Measurements from ENCODE around the gene ZCCHC12.

Gene ZCCHC12

DNA sequence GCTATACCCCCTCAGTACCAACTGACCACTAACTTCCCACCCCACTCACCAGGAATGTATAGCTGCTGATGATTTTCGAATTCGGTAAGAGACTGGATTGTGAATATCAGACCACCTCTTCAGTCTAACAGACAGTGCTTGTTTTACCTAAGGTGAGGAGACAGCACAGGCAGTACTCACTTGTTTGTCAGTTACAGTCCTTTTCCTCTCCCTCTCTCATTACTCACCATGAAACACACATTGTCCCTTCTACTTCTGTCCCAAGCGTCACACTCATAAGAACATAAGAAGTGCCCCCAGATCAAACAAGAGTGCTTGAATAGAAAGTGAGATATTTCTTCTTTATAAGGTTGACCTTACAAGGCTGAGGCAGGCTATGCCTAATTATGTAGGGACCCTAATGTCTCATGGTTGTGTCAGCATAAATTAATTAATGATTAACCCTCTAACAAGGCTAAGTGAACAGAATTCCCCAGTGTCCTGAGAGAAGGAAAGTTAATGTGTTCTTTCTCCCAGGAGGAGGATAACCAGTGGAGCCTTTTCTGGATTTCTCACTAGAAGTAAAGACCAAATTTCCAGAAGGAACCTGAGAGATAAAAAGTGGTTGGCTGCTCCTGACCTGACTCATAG lies 32.2 kb downstream of the ZCCHC12 start:
- no peak for DNase-seq
- no peak for TF ChIP-seq GATA1 (IDR thresholded peaks at IDR 0.05; ENCODE audit: low read depth, low read length)
- no peak for TF ChIP-seq POLR2A (IDR thresholded peaks at IDR 0.05; ENCODE audit: low read length)

DNA sequence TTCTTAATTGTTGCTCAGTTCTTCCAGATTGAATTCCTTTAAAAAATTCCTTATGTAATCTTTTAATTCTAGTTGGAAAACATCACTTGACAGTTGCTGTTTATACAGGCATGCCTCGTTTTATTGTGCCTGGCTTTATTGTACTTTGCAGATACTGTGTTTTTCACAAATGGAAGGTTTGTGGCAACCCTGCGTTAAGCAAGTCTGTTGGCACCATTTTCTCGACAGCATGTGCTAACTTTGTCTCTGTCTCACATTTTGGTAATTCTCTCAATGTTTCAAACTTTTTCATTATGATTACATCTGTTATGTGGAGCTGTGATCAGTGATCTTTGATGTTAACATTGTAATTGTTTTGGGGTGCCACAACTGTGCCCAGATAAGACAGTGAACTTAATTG lies 33.4 kb downstream of the ZCCHC12 start:
- TF ChIP-seq GATA1 (IDR thresholded peaks at IDR 0.05; ENCODE audit: low read depth, low read length) (no peak), POLR2A (IDR thresholded peaks at IDR 0.05; ENCODE audit: low read length) (no peak)
- no peak for DNase-seq

DNA sequence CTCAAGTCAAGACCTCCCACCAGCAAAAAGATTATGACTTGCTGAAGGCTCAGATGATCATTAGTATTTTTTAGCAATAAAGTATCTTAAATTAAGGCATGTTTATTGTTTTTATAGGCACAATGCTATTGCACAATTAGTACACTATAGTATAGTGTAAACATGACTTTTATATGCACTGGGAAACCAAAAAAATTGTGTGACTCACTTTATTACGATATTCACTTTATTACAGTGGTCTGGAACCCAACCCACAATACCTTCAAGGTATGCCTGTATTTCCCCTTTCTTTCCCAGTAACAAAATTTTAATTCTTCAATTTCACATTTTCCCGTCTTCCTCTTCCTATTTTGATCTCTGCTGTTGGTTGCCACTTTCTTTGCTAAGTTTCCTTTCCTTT lies 37.7 kb downstream of the ZCCHC12 start:
- no peak for TF ChIP-seq POLR2A (IDR thresholded peaks at IDR 0.05; ENCODE audit: low read length)
- no peak for TF ChIP-seq GATA1 (IDR thresholded peaks at IDR 0.05; ENCODE audit: low read depth, low read length)
- no peak for DNase-seq

DNA sequence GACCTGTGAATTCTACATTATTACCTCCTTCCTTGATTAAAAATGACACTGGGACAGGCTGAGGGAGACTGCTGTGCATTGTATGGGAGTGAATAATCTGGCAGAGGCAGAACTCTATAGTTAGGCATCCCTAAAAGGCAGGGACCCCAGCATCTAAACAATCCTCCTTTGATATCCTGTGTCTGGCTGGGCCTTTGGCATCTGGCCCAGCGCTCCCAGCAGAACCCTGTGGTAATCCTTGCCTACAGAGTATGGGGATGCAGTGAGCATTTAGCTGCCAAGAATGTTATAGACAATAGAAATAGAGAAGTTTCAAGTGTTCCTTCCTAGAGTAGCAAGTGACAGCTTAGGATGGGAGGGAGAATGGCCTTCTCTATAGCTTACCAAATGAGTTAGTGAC lies 38.5 kb downstream of the ZCCHC12 start:
- TF ChIP-seq POLR2A (IDR thresholded peaks at IDR 0.05; ENCODE audit: low read length) (no peak), GATA1 (IDR thresholded peaks at IDR 0.05; ENCODE audit: low read depth, low read length) (no peak)

DNA sequence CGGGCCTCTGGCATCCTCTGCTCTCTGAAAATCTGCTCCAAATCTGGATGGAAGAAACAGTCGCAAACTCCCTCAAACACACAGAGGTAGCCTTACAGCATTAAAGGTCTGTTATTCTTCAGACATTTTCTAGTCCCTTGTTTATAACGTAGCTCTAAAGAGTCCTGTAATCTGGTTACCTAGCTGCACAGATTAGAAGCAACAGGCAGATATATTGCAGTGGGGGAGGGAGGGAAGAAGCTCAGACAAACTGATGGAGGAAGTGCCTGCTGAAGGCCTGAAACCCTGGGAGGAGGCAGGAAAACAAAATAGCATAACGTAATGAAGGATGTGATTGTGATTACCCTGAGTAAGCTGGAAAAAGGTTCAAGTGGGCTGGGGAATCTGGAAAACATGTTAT lies 39.4 kb downstream of the ZCCHC12 start:
- no peak for DNase-seq
- no peak for TF ChIP-seq GATA1 (IDR thresholded peaks at IDR 0.05; ENCODE audit: low read depth, low read length)
- no peak for TF ChIP-seq POLR2A (IDR thresholded peaks at IDR 0.05; ENCODE audit: low read length)

More for the DNA sequence above, 38.5 kb downstream of the ZCCHC12 start:
- no peak for DNase-seq

DNA sequence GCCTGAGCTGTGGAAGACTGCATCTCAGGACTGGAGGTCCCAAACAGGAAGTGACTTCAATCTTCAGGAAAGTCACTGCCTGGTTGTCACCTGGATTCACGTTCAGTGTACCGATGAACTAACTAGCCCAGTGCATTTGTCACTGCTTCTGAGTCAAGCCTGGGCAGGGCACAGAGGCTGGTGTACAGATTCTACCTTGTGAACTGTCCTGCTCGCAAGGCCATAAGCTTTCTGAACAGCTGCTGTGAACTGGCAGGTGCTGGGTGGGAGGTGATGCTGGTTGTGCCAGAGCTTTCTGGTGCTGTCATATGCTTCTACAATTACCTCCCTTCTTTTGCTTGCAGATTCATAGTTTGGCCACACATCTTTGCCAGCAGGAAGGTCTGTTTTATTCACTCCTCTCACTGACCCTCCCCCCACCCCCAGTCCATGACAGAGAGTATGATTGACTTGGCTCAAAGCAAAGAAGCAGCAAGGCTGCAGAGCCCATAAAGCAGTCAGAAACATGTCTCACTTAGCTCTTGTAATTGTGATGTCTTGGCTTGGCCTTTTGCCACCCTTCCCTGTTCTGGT lies 40.5 kb downstream of the ZCCHC12 start:
- TF ChIP-seq GATA1 (IDR thresholded peaks at IDR 0.05; ENCODE audit: low read depth, low read length) (no peak), POLR2A (IDR thresholded peaks at IDR 0.05; ENCODE audit: low read length) (no peak)
- no peak for DNase-seq

DNA sequence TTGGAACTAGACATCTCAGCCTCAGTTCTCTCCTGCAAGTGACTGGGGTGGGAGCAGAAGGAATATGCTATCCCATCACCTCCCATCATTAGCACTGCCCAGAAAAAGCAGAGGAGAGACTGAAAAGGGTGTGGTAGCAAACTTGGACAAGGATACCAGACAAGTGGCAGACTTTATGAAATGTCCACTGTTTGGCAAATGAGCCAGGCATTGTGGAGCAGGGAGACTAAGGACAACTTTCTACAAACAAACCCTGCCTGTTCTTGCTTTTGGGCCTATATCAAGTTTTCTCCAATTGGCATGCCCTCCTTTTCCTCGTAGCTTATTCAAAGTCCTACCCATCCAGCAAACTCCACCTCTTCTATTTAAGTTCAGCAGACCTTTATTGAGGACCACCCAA lies 41.6 kb downstream of the ZCCHC12 start:
- no peak for DNase-seq
- no peak for TF ChIP-seq GATA1 (IDR thresholded peaks at IDR 0.05; ENCODE audit: low read depth, low read length)
- TF ChIP-seq POLR2A (IDR thresholded peaks at IDR 0.05; ENCODE audit: low read length): no peak

DNA sequence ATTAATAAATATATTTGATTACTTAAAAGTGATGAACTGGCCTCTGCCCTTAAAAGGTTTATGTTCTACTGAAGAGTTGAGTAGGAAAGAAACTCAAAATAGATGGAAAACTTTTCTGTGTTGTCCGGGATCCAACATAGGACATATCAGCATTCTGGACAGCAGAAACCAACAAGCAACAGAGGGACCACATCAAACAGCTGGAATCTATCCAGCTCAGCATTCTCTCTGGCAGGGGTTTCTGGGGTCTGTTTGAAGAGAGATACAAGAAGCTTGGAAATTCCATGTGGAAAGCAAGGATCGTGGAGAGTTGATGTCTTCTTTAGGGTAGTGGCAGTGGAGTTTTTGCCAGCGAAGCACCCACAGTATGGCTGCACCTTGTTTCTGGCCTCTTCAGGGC lies 43.6 kb downstream of the ZCCHC12 start:
- TF ChIP-seq GATA1 (IDR thresholded peaks at IDR 0.05; ENCODE audit: low read depth, low read length) (no peak), POLR2A (IDR thresholded peaks at IDR 0.05; ENCODE audit: low read length) (no peak)
- no peak for DNase-seq

DNA sequence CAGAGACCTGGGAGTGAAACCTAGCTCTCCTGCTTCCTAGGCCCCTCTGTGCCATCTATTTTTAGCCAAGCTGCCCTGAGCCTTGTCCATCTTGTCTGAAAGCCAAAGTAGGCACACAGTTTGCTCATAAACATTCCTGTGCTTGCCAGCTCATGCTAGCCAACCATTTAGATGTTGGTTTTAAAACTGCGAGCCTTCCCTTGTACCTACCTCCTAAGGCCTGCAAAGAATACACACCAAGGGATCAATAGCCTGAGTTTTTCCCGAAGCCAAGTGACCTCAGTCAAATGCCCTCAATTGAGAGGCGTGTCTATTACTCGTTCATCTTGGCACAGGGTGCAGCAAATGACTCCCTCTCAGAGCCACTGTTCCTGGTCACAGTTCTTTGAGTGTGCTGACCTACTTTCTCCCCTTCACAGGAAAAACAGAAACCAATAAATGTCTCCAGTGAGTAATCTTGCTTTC lies 48.5 kb downstream of the ZCCHC12 start:
- TF ChIP-seq POLR2A (IDR thresholded peaks at IDR 0.05; ENCODE audit: low read length): no peak
- no peak for TF ChIP-seq GATA1 (IDR thresholded peaks at IDR 0.05; ENCODE audit: low read depth, low read length)
- DNase-seq: no peak

Data from erythroblast (primary cell).